Measurements from ENCODE around the gene SLC66A2. TPM values are rescaled to one million over a fixed set of nuclear protein-coding genes. Genes with fewer than 3 reads are reported as not detected.

The SLC66A2 gene
- total RNA-seq, 2 experiments from 2014 or later: 44.5 to 44.8 TPM

GRCh38 chr18:79962835-79963657 lies 11.6 kb upstream of the SLC66A2 start:
- no peaks in the 10 kb centered on the region for H3K27me3 ChIP-seq (ENCODE audit: control insufficient read depth in 1 of 2, insufficient read depth in 2 of 2, low read length in 2 of 2)
- H3K4me1 Mint-ChIP-seq (ENCODE audit: low read depth): peaks cover 42% of the 10 kb centered on the region
- POLR2A ChIA-PET: interaction anchor here (1.9 to 4.2 kb wide), 3 partner anchors 11 to 25 kb away, joined by 6 to 27 read pairs (median 17); partner anchors contain the start of genes SLC66A2 and TXNL4A
- H3K36me3 ChIP-seq (ENCODE audit: insufficient read depth, low read length): no peaks in the 10 kb centered on the region
- DNase-seq: peak in 8 of 14 experiments; percentile 17 to 84 (median 36)
- H3K27me3 Mint-ChIP-seq: peaks cover 4% of the 10 kb centered on the region
- intact Hi-C loops (cut with DNase I, micrococcal nuclease): loop anchor here (5.0 to 10.0 kb wide), 4 partner anchors 48 to 438 kb away; partner anchors contain the start of gene KCNG2 (in 1 of the 2)
- H3K9me3 ChIP-seq (ENCODE audit: control insufficient read depth in 1 of 2, insufficient read depth in 1 of 2, low read length in 2 of 2): no peaks in the 10 kb centered on the region
- peak overlapping the region; percentile 85 for H3K4me3 Mint-ChIP-seq
- peak overlapping the region in 1 of 2 donors; percentile 30 for H3K27ac ChIP-seq (ENCODE audit: low read depth in 1 of 2, low read length in 2 of 2)
- peak overlapping the region; percentile 10 for H3K4me3 ChIP-seq (ENCODE audit: low read length)
- peaks cover 51% of the 10 kb centered on the region for H3K4me1 ChIP-seq (ENCODE audit: insufficient read depth, low read length)
- H3K36me3 Mint-ChIP-seq (ENCODE audit: low read depth): peaks cover 17% of the 10 kb centered on the region
- ATAC-seq (ENCODE audit: poor library complexity): peak; percentile 51
- TF ChIP-seq CTCF (IDR thresholded peaks at IDR 0.05): no peak
- CTCF ChIA-PET: interaction anchor here (1.5 kb wide), 1 partner anchor 24 kb away, joined by 6 read pairs; the partner anchor contains the start of gene TXNL4A
- H3K27ac Mint-ChIP-seq: peak overlapping the region; percentile 86
- H3K9me3 Mint-ChIP-seq: no peaks in the 10 kb centered on the region

GRCh38 chr18:79962311-79962710 lies 10.9 kb upstream of the SLC66A2 start:
- Mint-ChIP-seq H3K9me3 (no peaks in the 10 kb centered on the region), H3K27me3 (peaks cover 4% of the 10 kb centered on the region), H3K4me3 (no peak overlapping the region), H3K27ac (peak overlapping the region; percentile 86), H3K36me3 (ENCODE audit: low read depth) (peaks cover 9% of the 10 kb centered on the region), H3K4me1 (ENCODE audit: low read depth) (peaks cover 38% of the 10 kb centered on the region)
- DNase-seq (no peak), ATAC-seq (ENCODE audit: poor library complexity) (no peak)
- ChIA-PET POLR2A (interaction anchor here (0.7 to 1.9 kb wide), 4 partner anchors 11 to 72 kb away, joined by 3 to 6 read pairs (median 3); partner anchors contain the start of genes RBFA, SLC66A2 and TXNL4A), CTCF (no interaction called here)
- H3K4me1 ChIP-seq (ENCODE audit: insufficient read depth, low read length): peaks cover 51% of the 10 kb centered on the region
- H3K36me3 ChIP-seq (ENCODE audit: insufficient read depth, low read length): no peaks in the 10 kb centered on the region
- no peak overlapping the region for H3K27ac ChIP-seq (ENCODE audit: low read depth in 1 of 2, low read length in 2 of 2)
- H3K27me3 ChIP-seq (ENCODE audit: control insufficient read depth in 1 of 2, insufficient read depth in 2 of 2, low read length in 2 of 2): no peaks in the 10 kb centered on the region
- intact Hi-C loops (cut with DNase I, micrococcal nuclease): loop anchor here (5.0 to 10.0 kb wide), 4 partner anchors 48 to 438 kb away; partner anchors contain the start of gene KCNG2 (in 1 of the 2)
- H3K9me3 ChIP-seq (ENCODE audit: control insufficient read depth in 1 of 2, insufficient read depth in 1 of 2, low read length in 2 of 2): no peaks in the 10 kb centered on the region
- TF ChIP-seq CTCF (IDR thresholded peaks at IDR 0.05): no peak
- H3K4me3 ChIP-seq (ENCODE audit: low read length): no peak overlapping the region

GRCh38 chr18:79961527-79962291 lies 10.3 kb upstream of the SLC66A2 start:
- Mint-ChIP-seq H3K4me3 (no peak overlapping the region), H3K27ac (peak overlapping the region; percentile 86), H3K4me1 (ENCODE audit: low read depth) (peaks cover 38% of the 10 kb centered on the region), H3K36me3 (ENCODE audit: low read depth) (peaks cover 5% of the 10 kb centered on the region), H3K27me3 (peaks cover 4% of the 10 kb centered on the region), H3K9me3 (no peaks in the 10 kb centered on the region)
- ChIA-PET POLR2A (interaction anchor here (0.7 to 1.9 kb wide), 4 partner anchors 10 to 72 kb away, joined by 3 to 6 read pairs (median 3); partner anchors contain the start of genes RBFA, SLC66A2 and TXNL4A), CTCF (no interaction called here)
- no peak for DNase-seq
- H3K27ac ChIP-seq (ENCODE audit: low read depth in 1 of 2, low read length in 2 of 2): no peak overlapping the region
- H3K9me3 ChIP-seq (ENCODE audit: control insufficient read depth in 1 of 2, insufficient read depth in 1 of 2, low read length in 2 of 2): no peaks in the 10 kb centered on the region
- no peaks in the 10 kb centered on the region for H3K27me3 ChIP-seq (ENCODE audit: control insufficient read depth in 1 of 2, insufficient read depth in 2 of 2, low read length in 2 of 2)
- no peaks in the 10 kb centered on the region for H3K36me3 ChIP-seq (ENCODE audit: insufficient read depth, low read length)
- TF ChIP-seq CTCF (IDR thresholded peaks at IDR 0.05): no peak
- intact Hi-C loops (cut with DNase I, micrococcal nuclease): loop anchor here (5.0 to 10.0 kb wide), 4 partner anchors 47 to 437 kb away; partner anchors contain the start of gene KCNG2 (in 1 of the 2)
- ATAC-seq (ENCODE audit: poor library complexity): no peak
- H3K4me3 ChIP-seq (ENCODE audit: low read length): no peak overlapping the region
- peaks cover 51% of the 10 kb centered on the region for H3K4me1 ChIP-seq (ENCODE audit: insufficient read depth, low read length)

Measured in CD4-positive, alpha-beta T cell (primary cell).